H1 (cell line): ENCODE data around the gene DBNDD2.

Experiments used
- CTCF ChIP-seq, 3 experiments: IDR thresholded peaks; 1 replicate in 2 of 3; 2 replicates in 1 of 3; pipeline versions ENCODE4 v1.5.1 to v1.6.1; 2011; ENCODE audit warnings: low read length in 3 of 3, mild to moderate bottlenecking in 3 of 3, inconsistent platforms in 2 of 3, low read depth in 1 of 3, moderate library complexity in 1 of 3; ENCODE audit not compliant: insufficient read depth in 1 of 3; ENCODE audit errors: control extremely low read depth in 1 of 3
- EZH2 ChIP-seq: fragments of 200-600 bp; sonication (generic); IDR thresholded peaks from 2 replicates; pipeline ENCODE4 v1.7.1; 2012; ENCODE audit warnings: low read depth, mild to moderate bottlenecking, moderate library complexity, low read length, inconsistent platforms; ENCODE audit not compliant: severe bottlenecking
- GABPA ChIP-seq: IDR thresholded peaks from 2 replicates; pipeline ENCODE4 v1.6.1; 2011; ENCODE audit warnings: mild to moderate bottlenecking, low read length, moderate library complexity, borderline replicate concordance; ENCODE audit not compliant: insufficient read depth
- NRF1 ChIP-seq: IDR thresholded peaks from 2 replicates; pipeline ENCODE4 v1.6.1; 2011; ENCODE audit warnings: mild to moderate bottlenecking, low read depth, low read length, improper control_type of control experiment
- POLR2A ChIP-seq, 2 experiments: IDR thresholded peaks; 1 replicate in 1 of 2; 2 replicates in 1 of 2; pipeline ENCODE4 v1.6.1; 2011; ENCODE audit warnings: low read depth in 2 of 2, low read length in 2 of 2, mild to moderate bottlenecking in 2 of 2; ENCODE audit errors: control extremely low read depth in 1 of 2
- RXRA ChIP-seq: IDR thresholded peaks from 2 replicates; pipeline ENCODE4 v1.6.1; 2011; ENCODE audit warnings: low read depth, mild to moderate bottlenecking, low read length, moderate library complexity; ENCODE audit not compliant: insufficient read depth

GRCh38 chr20:45374966-45375365, 33.1 kb upstream of the DBNDD2 start:
- TF ChIP-seq RXRA (no peak), POLR2A (IDR thresholded peaks at IDR 0.05; ENCODE audit: control extremely low read depth in 1 of 2, low read depth in 2 of 2, low read length in 2 of 2) (no peak), CTCF (IDR thresholded peaks at IDR 0.05; ENCODE audit: control extremely low read depth in 1 of 3, insufficient read depth in 1 of 3, low read depth in 1 of 3, low read length in 3 of 3) (no peak), NRF1 (no peak), EZH2 (no peak), GABPA (no peak)
